NCI-H2107 treated with DMSO at 0.1 percent for 48 hours (cell line): ENCODE measurements around the gene GULP1.
"Not testable (repeated sequence)": the region's sequence is repeated elsewhere in the genome, so short reads cannot be mapped to it uniquely, and the experiment has no call there.

ENCODE experiments used
- DNase-seq: peaks from one replicate; lab custom pipeline; 2025; ENCODE audit not compliant: unreplicated experiment; lab: John Stamatoyannopoulos, UW

The GULP1 gene, protein sequence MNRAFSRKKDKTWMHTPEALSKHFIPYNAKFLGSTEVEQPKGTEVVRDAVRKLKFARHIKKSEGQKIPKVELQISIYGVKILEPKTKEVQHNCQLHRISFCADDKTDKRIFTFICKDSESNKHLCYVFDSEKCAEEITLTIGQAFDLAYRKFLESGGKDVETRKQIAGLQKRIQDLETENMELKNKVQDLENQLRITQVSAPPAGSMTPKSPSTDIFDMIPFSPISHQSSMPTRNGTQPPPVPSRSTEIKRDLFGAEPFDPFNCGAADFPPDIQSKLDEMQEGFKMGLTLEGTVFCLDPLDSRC

DNA sequence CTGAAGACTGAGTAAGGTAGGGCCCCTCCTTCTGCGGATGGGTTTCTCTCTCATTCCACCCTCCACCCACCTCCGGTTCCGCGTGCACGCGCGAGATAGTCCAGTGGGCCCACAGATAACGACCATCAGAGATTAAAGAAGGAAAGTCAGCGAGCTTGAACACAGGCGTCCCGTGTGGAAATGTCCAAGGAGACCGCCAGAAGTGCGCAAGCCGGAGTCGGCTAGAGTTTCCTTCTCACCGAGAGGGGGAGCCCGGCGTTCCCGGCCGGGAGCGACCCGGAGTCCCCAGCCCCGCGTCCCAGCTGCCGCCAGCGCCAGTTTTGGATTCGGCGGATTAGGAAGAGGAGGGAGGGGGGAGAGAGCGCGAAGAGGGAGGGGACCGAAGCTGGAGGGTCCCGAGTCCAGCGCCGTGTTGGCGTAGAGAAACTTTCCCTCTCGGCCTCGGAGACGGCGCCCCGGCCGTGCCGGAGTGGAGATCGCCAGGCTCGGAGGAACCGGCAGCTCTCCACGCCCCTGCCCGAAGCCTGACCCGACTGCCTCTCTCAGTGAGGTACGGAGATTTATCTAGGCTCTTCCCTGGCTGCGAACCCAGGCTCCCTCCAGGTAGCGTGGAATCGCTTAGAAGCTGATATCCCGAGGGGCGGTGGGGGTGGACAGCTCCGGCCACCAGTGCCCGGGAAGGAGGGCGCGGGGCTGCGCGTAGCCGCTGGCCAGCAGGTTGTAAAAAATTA lies at the start of gene GULP1:
Gene GULP1, plus strand, starts transcription at position 258 of the 731 bp plus-strand sequence. CDS start 185,829 bp downstream, outside the sequence.
- no peak for DNase-seq

- DNase-seq: no peak
These were observed 48.3 kb upstream of the GULP1 start for GRCh38 chr2:188243381-188243780.

GRCh38 chr2:188244383-188244782 lies 47.3 kb upstream of the GULP1 start:
- no peak for DNase-seq

- DNase-seq: no peak
These were observed 46.4 kb upstream of the GULP1 start for GRCh38 chr2:188245230-188245629.

DNA sequence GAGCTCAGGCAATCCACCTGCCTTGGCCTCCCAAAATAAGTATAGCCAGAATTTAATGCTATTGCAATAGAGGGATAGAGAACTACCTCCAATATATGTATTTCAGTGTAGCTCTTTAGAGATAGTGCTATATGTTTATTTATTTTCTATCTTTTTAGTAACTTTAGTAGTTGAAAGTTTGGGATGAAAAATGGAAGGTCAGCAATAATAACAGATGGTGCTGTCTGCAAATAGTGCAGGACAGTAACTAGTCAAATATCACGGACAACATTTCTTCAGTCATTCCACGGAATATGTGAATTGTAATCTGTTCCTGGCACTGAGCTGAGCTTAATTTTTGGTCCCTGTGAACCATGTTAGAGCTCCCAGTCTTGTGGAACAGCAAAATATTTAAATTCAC lies 43.2 kb upstream of the GULP1 start:
- no peak for DNase-seq

GRCh38 chr2:188251034-188251433 lies 40.6 kb upstream of the GULP1 start:
- DNase-seq: no peak

DNA sequence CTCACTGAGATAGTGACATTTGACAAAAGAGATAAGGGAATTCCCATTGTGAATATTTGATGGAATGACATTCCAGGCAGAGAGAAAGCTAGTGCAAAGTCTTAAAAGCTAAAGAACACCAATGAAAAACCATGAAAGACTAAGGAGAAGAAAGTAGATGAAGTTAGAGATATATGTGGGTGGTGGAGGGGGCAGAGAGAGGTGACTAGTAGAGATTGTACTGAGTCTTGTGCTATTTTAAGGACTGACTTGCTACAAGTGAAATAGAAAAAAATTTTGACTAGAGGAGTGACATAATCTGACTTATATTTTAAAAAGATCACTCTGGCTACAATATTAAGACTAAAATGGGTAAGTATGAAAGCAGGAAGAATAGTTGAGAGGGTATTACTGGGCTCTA lies 35.3 kb upstream of the GULP1 start:
- DNase-seq: no peak

DNA sequence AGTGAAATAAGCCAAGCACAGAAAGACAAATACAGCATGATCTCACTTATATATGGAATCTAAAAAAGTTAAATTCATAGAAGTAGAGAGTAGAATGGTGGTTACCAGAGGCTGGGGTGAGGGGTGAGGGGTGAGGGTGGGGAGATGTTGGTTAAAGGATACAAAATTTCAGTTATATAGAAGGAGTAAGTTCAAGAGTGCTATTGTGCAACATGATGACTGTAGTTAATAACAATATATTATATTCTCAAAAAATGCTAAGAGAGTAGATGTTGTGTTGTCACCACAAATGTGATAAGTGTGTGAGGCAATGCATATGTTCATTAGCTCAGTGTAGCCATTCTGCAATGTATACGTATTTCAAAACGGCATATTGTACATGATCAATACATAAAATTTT lies 26.4 kb upstream of the GULP1 start:
- no peak for DNase-seq

DNA sequence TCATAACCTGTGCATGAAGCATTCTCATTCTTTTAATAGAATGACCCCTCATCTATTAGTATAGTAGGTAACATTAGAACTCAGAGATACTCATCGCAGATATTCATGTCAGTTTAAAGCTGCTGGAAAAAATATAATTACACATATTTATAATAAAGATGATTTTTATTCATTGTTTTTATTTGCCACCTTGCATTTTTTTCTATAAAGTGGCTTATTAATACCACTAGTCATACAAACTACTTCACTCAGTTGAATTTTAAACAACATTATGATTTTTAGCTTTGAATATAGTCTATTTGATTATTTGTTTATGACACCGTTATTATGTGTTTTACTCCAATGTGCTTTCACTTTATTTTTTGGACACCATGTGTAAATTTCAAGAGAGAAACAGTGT lies 23.9 kb upstream of the GULP1 start:
- DNase-seq: no peak

DNA sequence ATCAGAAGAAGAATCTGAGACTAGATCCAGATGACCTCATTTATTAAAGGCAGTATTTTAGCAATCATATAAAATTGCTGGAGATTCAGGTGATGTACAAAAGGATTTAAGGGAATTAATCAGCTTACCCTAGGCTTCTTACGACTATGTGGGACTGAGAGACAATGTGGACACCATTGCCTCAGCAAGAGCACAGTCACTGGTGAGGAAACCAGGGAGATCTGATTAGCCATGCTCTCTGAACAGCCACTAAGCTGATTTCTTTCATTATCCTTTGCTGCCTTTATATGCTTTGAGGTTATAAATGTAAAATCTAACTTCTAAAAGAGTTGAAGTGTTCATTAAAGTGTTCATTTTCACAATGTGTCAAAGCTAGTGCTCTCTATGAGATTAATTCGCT lies 22.7 kb upstream of the GULP1 start:
- no peak for DNase-seq

DNA sequence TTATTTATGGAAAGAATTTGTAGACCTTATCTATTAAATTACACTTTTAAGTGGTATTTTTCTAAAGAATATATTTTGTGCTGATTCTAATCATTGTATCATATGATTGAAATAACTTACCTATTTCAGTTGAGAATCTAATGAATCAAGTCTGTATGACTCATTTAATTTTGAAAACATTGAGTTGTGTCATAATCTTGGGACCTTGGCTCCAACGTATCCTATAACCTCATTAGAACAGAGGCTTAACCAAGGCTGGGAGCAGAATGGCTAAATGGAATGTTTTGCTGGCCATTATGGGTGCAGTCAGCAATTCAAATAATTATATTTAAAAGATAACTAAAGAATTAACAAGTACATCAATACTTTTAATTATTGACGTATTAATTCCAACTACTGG lies 19.6 kb upstream of the GULP1 start:
- no peak for DNase-seq

- DNase-seq: no peak
These were observed 17.4 kb upstream of the GULP1 start for GRCh38 chr2:188274274-188274673.

DNA sequence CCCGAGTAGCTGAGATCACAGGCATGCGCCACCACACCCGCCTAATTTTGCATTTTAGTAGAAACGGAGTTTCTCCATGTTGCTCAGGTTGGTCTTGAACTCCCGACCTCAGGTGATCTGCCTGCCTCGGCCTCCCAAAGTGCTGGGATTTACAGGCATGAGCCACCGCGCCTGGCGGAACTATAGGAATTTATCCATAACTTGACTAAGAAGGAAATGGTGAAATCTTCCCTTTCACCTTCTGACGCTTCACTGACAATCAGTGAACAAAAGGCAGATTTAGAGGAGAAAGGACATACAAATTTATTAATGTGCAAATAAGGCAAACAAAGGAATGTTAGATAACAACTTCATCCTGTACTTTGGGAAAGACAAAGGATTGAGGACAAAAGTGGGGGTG lies 15.4 kb upstream of the GULP1 start:
- DNase-seq: no peak

GRCh38 chr2:188277786-188278185 lies 13.9 kb upstream of the GULP1 start:
- no peak for DNase-seq

GRCh38 chr2:188278388-188279092 lies 13.1 kb upstream of the GULP1 start:
- no peak for DNase-seq

GRCh38 chr2:188279093-188279445 lies 12.6 kb upstream of the GULP1 start:
- DNase-seq: no peak

DNA sequence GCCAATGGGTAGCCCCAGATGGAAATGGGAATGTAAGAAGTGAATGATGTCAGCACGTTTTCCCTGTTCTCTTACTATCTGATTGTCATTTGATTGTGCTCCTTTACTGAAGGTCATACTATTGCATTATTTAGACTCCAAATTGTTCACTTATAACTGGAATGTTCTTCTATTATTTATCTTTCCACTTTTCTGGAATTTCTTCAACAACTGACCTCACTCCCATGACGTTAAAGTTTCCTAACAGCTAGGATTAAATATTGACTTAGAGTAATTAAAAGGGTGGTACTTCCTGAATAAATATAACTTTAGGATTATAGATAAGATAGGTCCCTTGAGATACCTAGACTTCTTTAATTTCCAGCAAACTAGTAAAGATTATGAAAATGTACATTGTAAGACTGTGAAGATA lies 10.9 kb upstream of the GULP1 start:
- DNase-seq: no peak

GRCh38 chr2:188282907-188283306 lies 8.8 kb upstream of the GULP1 start:
- no peak for DNase-seq

GRCh38 chr2:188284251-188284650 lies 7.4 kb upstream of the GULP1 start:
- DNase-seq: not testable (repeated sequence)

GRCh38 chr2:188285049-188285448 lies 6.6 kb upstream of the GULP1 start:
- DNase-seq: no peak

- no peak for DNase-seq
These were observed 5.9 kb upstream of the GULP1 start for GRCh38 chr2:188285774-188286173.

DNA sequence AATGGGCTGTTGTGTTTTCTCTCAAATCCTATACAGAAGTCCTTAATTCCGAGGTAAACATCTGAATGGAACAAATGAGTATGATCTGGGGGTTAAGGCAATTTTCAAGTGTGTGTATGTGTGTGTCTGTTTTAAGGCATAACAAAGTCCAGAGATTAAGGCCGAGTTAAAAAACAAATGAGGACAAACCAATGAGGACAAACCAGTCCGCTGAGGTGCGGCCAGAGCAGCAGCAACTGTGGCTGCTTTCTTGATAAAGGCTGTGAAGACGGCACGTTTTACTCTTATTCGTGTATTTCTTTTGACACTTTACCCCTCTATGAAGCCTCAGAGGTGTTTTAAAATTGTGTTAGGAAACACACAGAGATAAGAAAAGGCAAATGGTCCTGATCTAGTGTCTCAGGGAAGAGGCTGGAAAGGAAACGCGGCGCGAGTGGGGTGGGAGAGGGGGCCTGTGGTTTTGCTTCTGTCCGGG lies 495 bp upstream of the GULP1 start:
- no peak for DNase-seq
